SW480 (cell line): ENCODE data around the gene FAM234A.
"Not testable (repeated sequence)": the region's sequence is repeated elsewhere in the genome, so short reads cannot be mapped to it uniquely, and the experiment has no call there.

ENCODE experiments used
- DNase-seq: peaks from one replicate; pipeline ENCODE4 v3.0.0-alpha.2; 2016; ENCODE audit warnings: low spot score

FAM234A gene

GRCh38 chr16:230351-230750 is 4.3 kb upstream of the FAM234A start:
- DNase-seq = not testable (repeated sequence)

- DNase-seq = no peak
Observed at GRCh38 chr16:230949-231348, 3.7 kb upstream of the FAM234A start.

GRCh38 chr16:239948-240277 is 5.3 kb downstream of the FAM234A start:
- no peak for DNase-seq

- DNase-seq = no peak
Observed at GRCh38 chr16:240559-240958, 5.9 kb downstream of the FAM234A start.

- DNase-seq = no peak
Observed at GRCh38 chr16:242281-242680, 7.7 kb downstream of the FAM234A start.

GRCh38 chr16:243348-243747 is 8.7 kb downstream of the FAM234A start:
- DNase-seq = no peak

GRCh38 chr16:245105-245504 is 10.5 kb downstream of the FAM234A start:
- no peak for DNase-seq

GRCh38 chr16:247027-247426 is 12.4 kb downstream of the FAM234A start:
- DNase-seq = no peak

- DNase-seq = no peak
Observed at GRCh38 chr16:249431-249830, 14.8 kb downstream of the FAM234A start.

GRCh38 chr16:252366-253337 is 18.0 kb downstream of the FAM234A start:
- no peak for DNase-seq

- no peak for DNase-seq
Observed at GRCh38 chr16:253833-254232, 19.2 kb downstream of the FAM234A start.

- DNase-seq = no peak
Observed at GRCh38 chr16:254461-254860, 19.8 kb downstream of the FAM234A start.

- DNase-seq = no peak
Observed at GRCh38 chr16:255183-255582, 20.6 kb downstream of the FAM234A start.

GRCh38 chr16:258091-258490 is 23.5 kb downstream of the FAM234A start:
- not testable (repeated sequence) for DNase-seq

GRCh38 chr16:259226-259625 is 24.6 kb downstream of the FAM234A start:
- no peak for DNase-seq

GRCh38 chr16:259814-260253 is 25.2 kb downstream of the FAM234A start:
- no peak for DNase-seq

- DNase-seq = no peak
Observed at GRCh38 chr16:260326-260725, 25.7 kb downstream of the FAM234A start.

- no peak for DNase-seq
Observed at GRCh38 chr16:261031-261691, 26.5 kb downstream of the FAM234A start.

GRCh38 chr16:262121-262745 is 27.6 kb downstream of the FAM234A start:
- no peak for DNase-seq

GRCh38 chr16:263182-263774 is 28.7 kb downstream of the FAM234A start:
- no peak for DNase-seq

- DNase-seq = no peak
Observed at GRCh38 chr16:263944-264343, 29.3 kb downstream of the FAM234A start.

GRCh38 chr16:264440-264951 is 29.9 kb downstream of the FAM234A start:
- DNase-seq = no peak
